ENCODE results near the gene TAS2R38.
"Not testable (repeated sequence)": the region's sequence is repeated elsewhere in the genome, so short reads cannot be mapped to it uniquely, and the experiment has no call there.

GRCh38 chr7:141985926-141986325 lies 12.4 kb upstream of the TAS2R38 start:
- not testable (repeated sequence) for TF ChIP-seq CTCF (IDR thresholded peaks at IDR 0.05; ENCODE audit: insufficient read depth, low read depth, low read length); EZH2 (IDR thresholded peaks at IDR 0.05; ENCODE audit: insufficient read depth, low read length)

Measured in astrocyte (in vitro differentiated cells and primary cell).